HepG2 (cell line): ENCODE results near the gene CCDC86. TPM values are rescaled to one million over a fixed set of nuclear protein-coding genes. Genes with fewer than 3 reads are reported as not detected.
A peak's percentile ranks its signal among the peaks of the same experiment; 100 is the strongest.

Source experiments
- FOXP4 ChIP-seq: sonication (generic); formaldehyde crosslinking; IDR thresholded peaks from 2 replicates; pipeline ENCODE4 v1.4.0; 2020; ENCODE audit warnings: missing genetic modification reagents
- KAT7 ChIP-seq: IDR thresholded peaks from 2 replicates; pipeline ENCODE4 v1.6.1; 2018; ENCODE audit warnings: borderline replicate concordance, missing compliant biosample characterization
- MTA1 ChIP-seq: sonication (generic); formaldehyde crosslinking; IDR thresholded peaks from 2 replicates; pipeline ENCODE4 v1.4.0; 2020; ENCODE audit warnings: missing genetic modification reagents, mild to moderate bottlenecking, borderline replicate concordance
- MYPOP ChIP-seq: sonication (generic); formaldehyde crosslinking; IDR thresholded peaks from 2 replicates; pipeline ENCODE4 v1.8.1; 2023; ENCODE audit warnings: mild to moderate bottlenecking, moderate library complexity, missing genetic modification reagents
- NFAT5 ChIP-seq: sonication (generic); formaldehyde crosslinking; IDR thresholded peaks from 2 replicates; pipeline ENCODE4 v1.4.0; 2020; ENCODE audit warnings: missing genetic modification reagents
- POLR2AphosphoS5 ChIP-seq: IDR thresholded peaks from 2 replicates; pipeline ENCODE4 v1.6.1; 2012; ENCODE audit warnings: low read depth, low read length
- SALL2 ChIP-seq: sonication (generic); formaldehyde crosslinking; IDR thresholded peaks from 2 replicates; pipeline ENCODE4 v1.8.1; 2023; ENCODE audit warnings: mild to moderate bottlenecking, missing genetic modification reagents, inconsistent platforms
- SMYD3 ChIP-seq: sonication (generic); formaldehyde crosslinking; IDR thresholded peaks from 2 replicates; pipeline ENCODE4 v1.8.1; 2023; ENCODE audit warnings: mild to moderate bottlenecking, missing genetic modification reagents
- SOX6 ChIP-seq, 2 experiments: fragments of 450-650 bp in 1 of 2; sonication (generic) in 1 of 2; formaldehyde crosslinking in 1 of 2; IDR thresholded peaks; 2 replicates each; pipeline versions ENCODE4 v1.4.0 to v1.6.1; 2017 to 2020; ENCODE audit warnings: antibody characterized with exemption in 1 of 2, mild to moderate bottlenecking in 1 of 2, missing genetic modification reagents in 1 of 2
- SP5 ChIP-seq: IDR thresholded peaks from 2 replicates; pipeline ENCODE4 v1.6.1; 2016; ENCODE audit warnings: low read depth, borderline replicate concordance
- TAF15 ChIP-seq: fragments of 200-400 bp; formaldehyde crosslinking; IDR thresholded peaks from one replicate; pipeline ENCODE4 v1.6.1; 2018; ENCODE audit warnings: mild to moderate bottlenecking, low read depth, low read length; ENCODE audit not compliant: poor library complexity, severe bottlenecking
- ZBTB3 ChIP-seq: sonication (generic); formaldehyde crosslinking; IDR thresholded peaks from 2 replicates; pipeline ENCODE4 v1.4.0; 2020; ENCODE audit warnings: low read depth, mild to moderate bottlenecking, moderate library complexity, missing genetic modification reagents, borderline replicate concordance
- ZKSCAN1 ChIP-seq: fragments of 150-350 bp; IDR thresholded peaks from 2 replicates; pipeline ENCODE4 v1.6.1; 2014; ENCODE audit warnings: low read length
- ZNF124 ChIP-seq: sonication (generic); formaldehyde crosslinking; IDR thresholded peaks from 2 replicates; pipeline ENCODE4 v1.4.0; 2020; ENCODE audit warnings: missing genetic modification reagents
- ZNF180 ChIP-seq: sonication (generic); formaldehyde crosslinking; IDR thresholded peaks from 2 replicates; pipeline ENCODE4 v1.4.0; 2020; ENCODE audit warnings: low read depth, missing genetic modification reagents, borderline replicate concordance
- ZNF276 ChIP-seq: sonication (generic); formaldehyde crosslinking; IDR thresholded peaks from 2 replicates; pipeline ENCODE4 v1.4.0; 2020; ENCODE audit warnings: mild to moderate bottlenecking, low read depth, missing genetic modification reagents
- ZNF331 ChIP-seq: sonication (generic); formaldehyde crosslinking; IDR thresholded peaks from 2 replicates; pipeline ENCODE4 v1.4.0; 2020; ENCODE audit warnings: missing genetic modification reagents
- ZNF432 ChIP-seq: sonication (generic); formaldehyde crosslinking; IDR thresholded peaks from 2 replicates; pipeline ENCODE4 v1.5.0; 2020; ENCODE audit warnings: missing genetic modification reagents, mild to moderate bottlenecking, borderline replicate concordance
- ZNF557 ChIP-seq: sonication (generic); formaldehyde crosslinking; IDR thresholded peaks from 2 replicates; pipeline ENCODE4 v1.4.0; 2020; ENCODE audit warnings: missing genetic modification reagents
- ZNF607 ChIP-seq: sonication (generic); formaldehyde crosslinking; IDR thresholded peaks from 2 replicates; pipeline ENCODE4 v1.5.1; 2020; ENCODE audit warnings: missing genetic modification reagents, mild to moderate bottlenecking, borderline replicate concordance
- ZNF816 ChIP-seq: sonication (generic); formaldehyde crosslinking; IDR thresholded peaks from 2 replicates; pipeline ENCODE4 v1.8.0; 2022; ENCODE audit warnings: missing genetic modification reagents, mild to moderate bottlenecking, borderline replicate concordance
- polyA plus RNA-seq, 8 experiments: library from polyadenylated mRNA; depleted of rRNA in 3 of 8; stranded (reverse) in 7 of 8; unstranded in 1 of 8; fragments of >200 nt; fragmentation: Illumina TruSeq in 4 of 8; extraction: Trizol in 4 of 8; gene quantifications; 2 replicates each; pipeline versions ENCODE4 v1.2.1 to v1.2.3, GENCODE V29; 2011 to 2016; ENCODE audit warnings: low read depth in 4 of 8, missing spikeins in 1 of 8, mixed read lengths in 1 of 8; ENCODE audit not compliant: insufficient read depth in 1 of 8
- total RNA-seq, 5 experiments: library from RNA; depleted of rRNA; stranded (reverse); fragments of >200 nt; fragmentation: Illumina TruSeq; extraction: Trizol; gene quantifications; 2 replicates each; pipeline ENCODE4 v1.2.3, GENCODE V29; 2016; ENCODE audit warnings: low read depth in 1 of 5

The CCDC86 gene
- total and polyA plus RNA-seq, 2 of the 13 experiments (the other 11 are each of a cell fraction or from before 2014, with no cell fraction given), result 33.8 to 37.6 TPM

- TF ChIP-seq ZNF276, result no peak
- TF ChIP-seq KAT7 (CRISPR knock-in tag), result no peak; the same call in 1 of the 2 replicates
- no peak for TF ChIP-seq POLR2AphosphoS5
- peak; percentile 39; the same call in 1 of the 2 replicates for TF ChIP-seq MYPOP (CRISPR knock-in tag)
- TF ChIP-seq NFAT5, result no peak
- TF ChIP-seq SOX6 (IDR thresholded peaks at IDR 0.05), result no peak
- peak; percentile 95 for TF ChIP-seq SOX6 (CRISPR knock-in tag; IDR thresholded peaks at IDR 0.05)
- TF ChIP-seq SMYD3 (CRISPR knock-in tag), result no peak
- TF ChIP-seq SP5 (CRISPR knock-in tag), result peak; percentile 83
- TF ChIP-seq ZKSCAN1, result no peak
- no peak for TF ChIP-seq ZNF124 (CRISPR knock-in tag)
- no peak for TF ChIP-seq ZBTB3 (CRISPR knock-in tag)
- no peak for TF ChIP-seq ZNF432 (CRISPR knock-in tag)
- TF ChIP-seq MTA1 (CRISPR knock-in tag), result no peak
- TF ChIP-seq ZNF816 (CRISPR knock-in tag), result peak; percentile 32; the same call in 1 of the 2 replicates
- 0 out of 2 replicates have a peak, but pooled peaks have one; percentile 30 for TF ChIP-seq ZNF331
- TF ChIP-seq FOXP4, result peak; percentile 93
- TF ChIP-seq TAF15, result no peak
- TF ChIP-seq SALL2 (CRISPR knock-in tag), result no peak
- no peak for TF ChIP-seq ZNF180 (CRISPR knock-in tag)
- TF ChIP-seq ZNF607 (CRISPR knock-in tag), result no peak
- no peak for TF ChIP-seq ZNF557
Observed at GRCh38 chr11:60844870-60845221, 2.9 kb downstream of the CCDC86 start (continued).
